Measurements from ENCODE around the gene NUDT21.

Gene NUDT21

DNA sequence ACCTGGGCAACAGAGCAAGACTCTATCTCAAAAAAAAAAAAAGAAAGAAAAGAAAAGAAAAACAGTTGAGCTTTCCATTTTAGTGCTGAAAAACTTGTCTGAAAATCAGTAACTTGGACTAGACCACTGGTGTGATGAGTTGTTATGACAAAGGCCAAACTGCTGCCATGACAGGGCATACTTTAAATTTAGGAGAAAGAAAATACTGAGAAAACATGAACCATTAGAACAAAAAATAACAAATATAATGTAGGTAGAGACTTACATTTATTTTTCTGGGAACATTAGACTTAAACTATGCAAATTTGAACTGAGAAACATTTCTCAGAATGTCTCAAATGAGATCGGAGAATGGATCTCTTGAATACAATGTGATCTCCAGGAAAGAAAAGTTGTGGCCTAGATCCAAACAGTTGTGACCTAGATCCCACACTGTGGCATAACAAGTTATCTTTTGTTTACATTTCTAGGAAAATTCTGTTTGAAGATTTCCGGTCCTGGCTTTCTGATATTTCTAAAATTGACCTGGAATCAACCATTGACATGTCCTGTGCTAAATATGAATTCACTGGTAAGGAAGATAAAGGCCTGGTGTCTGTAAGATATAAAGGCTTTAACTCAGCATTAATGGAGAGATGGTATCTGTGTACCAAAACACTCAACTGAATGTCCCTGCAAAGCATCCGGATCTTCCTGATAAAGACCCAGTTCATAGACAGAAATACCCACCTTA lies 11.1 kb upstream of the NUDT21 start:
- DNase-seq (ENCODE audit: low read depth) = no peak

GRCh38 chr16:56460101-56460500 lies 9.0 kb upstream of the NUDT21 start:
- DNase-seq (ENCODE audit: low read depth) = no peak

DNA sequence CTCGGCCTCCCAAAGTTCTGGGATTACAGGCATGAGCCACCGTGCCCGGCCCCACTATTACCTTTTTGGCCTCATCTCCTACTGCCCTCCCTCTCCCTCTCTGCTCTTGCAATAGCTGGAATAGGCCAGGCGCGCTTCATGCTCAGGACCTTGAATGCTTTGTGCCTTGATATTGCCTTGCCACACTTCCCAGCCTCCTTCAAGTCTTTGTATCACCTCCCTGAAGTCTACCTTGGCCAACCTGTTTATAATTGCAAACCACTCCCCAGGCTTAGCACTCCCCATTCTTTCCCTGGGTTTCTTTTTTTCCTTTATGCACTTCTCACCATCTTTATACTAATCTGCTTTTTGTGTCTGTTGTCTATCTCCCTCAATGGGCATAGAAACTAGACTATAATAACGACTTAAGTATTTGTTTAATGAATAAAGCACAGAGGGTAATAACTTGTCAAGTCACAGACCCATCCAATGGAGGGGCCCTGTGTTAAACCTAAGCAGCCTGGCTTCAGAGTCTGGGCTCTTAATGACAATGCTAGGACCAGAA lies 6.9 kb upstream of the NUDT21 start:
- no peak for DNase-seq (ENCODE audit: low read depth)

GRCh38 chr16:56451753-56452689 lies 889 bp upstream of the NUDT21 start:
- DNase-seq (ENCODE audit: low read depth) = peak; percentile 32

DNA sequence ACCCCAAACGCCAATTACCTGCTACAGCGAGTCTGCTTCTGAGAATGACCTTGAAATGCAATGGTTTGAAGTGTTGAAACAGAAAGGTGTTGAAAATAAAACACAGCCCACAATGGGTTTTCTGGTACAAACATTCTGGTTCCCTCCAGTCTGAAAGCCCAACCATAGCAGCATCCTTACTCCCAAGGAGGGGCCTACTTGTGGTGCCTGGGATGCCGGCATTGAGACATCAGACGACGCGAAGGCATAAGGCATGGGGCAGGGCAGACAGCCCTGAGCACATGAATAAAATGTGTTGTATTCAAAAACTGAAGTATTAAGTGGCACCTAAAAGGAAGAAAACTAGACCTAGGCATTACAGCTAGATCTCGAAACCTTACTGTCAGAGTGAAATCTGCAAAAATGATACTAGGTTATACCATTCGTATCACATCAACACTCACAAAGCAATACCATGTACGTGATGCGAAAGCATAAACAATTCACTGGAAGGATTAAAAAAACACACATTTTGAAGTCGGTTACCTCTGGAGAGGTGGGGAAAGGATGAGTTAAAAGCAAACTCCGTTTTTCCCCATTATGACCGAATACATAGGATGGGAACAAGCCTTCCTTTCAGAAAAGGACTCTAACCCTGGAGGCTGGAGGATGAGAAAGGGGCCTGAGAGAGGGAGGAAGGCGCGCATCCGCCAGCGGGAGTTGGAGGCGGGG lies 702 bp downstream of the NUDT21 start:
- peak; percentile 1 for DNase-seq (ENCODE audit: low read depth)

- DNase-seq (ENCODE audit: low read depth) = no peak
Observed at GRCh38 chr16:56448005-56448404, 3.1 kb downstream of the NUDT21 start.

DNA sequence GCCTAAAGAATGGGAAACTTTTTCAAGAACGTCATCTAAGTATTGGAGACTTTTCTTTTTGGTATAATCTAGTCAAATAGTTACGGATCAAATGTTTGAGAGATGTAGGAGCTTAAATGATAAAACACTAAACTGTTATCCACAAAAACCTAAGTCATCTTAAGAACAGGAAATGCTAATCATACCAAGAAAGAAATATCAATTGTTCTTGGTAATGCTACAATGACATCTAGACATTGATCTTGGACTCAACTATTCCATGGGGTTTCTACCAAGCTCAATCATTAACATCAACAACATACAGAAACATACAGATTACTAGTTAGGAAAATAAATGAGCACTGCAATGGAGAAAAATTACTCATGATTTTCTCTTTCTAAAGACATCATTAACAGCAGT lies 3.8 kb downstream of the NUDT21 start:
- no peak for DNase-seq (ENCODE audit: low read depth)

- no peak for DNase-seq (ENCODE audit: low read depth)
Observed at GRCh38 chr16:56438038-56438437, 13.1 kb downstream of the NUDT21 start.

- DNase-seq (ENCODE audit: low read depth) = no peak
Observed at GRCh38 chr16:56436258-56436657, 14.9 kb downstream of the NUDT21 start.

DNA sequence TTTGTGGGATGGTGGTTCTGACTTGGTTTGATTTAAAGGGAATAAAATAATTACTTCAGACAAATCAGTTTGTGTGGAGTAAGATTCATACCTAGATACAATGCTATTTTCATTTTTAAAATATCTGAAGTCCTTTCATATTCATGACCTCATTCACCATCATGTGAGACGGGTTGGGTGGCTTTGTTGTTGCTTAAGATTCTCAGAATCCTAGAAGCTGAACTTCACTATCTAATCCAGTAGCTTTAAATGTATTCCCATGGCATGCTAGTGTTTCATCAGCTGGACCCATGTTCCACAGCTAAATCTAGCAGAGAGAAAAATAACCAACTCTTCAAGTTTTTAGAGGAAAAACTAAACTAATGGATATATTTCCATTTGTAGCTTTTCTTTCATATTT lies 23.0 kb downstream of the NUDT21 start:
- DNase-seq (ENCODE audit: low read depth) = no peak

DNA sequence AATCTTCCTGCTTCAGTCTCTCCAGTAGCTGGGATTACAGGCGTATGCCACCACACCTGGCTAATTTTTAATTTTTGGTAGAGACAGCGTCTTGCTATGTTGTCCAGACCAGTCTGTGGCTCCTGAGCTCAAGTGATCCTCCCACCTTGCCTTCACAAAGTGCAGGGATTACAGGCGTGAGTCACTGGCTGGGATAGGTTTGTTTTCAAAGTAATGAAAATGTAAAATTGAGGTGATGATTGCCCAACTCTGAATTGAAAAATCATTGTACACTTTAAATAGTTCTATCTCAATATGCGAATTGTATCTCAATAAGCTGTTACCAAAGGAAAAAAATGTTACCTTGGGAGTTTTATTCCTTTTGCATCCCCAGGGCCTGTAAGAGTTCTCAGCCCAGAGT lies 24.5 kb downstream of the NUDT21 start:
- DNase-seq (ENCODE audit: low read depth) = no peak

DNA sequence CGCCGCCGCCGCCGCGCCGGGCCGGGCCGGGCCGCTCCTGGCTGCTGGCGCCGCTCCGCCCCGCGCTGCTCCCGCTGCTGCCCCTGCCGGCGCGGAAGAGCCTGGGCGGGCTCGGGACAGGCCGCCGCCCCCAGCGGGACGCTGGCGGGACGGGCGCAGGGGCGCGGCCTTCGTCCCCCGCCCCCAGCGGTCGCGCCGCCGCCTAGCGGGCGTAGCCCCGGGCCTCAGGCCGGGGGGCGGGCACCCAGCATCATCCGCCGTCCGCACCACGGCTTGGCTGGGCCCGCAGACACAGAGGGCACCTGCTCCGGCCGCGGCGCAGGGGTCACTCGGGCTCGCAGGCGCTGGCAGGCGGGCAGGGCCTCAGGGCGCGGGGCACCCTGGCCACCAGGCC lies 25.7 kb downstream of the NUDT21 start, which contains the start of gene AMFR:
TSS of gene AMFR (minus strand) at position 107 of the 394 bp plus-strand sequence. CDS start 218 bp downstream, outside the sequence.
- DNase-seq (ENCODE audit: low read depth) = peak; percentile 22

DNA sequence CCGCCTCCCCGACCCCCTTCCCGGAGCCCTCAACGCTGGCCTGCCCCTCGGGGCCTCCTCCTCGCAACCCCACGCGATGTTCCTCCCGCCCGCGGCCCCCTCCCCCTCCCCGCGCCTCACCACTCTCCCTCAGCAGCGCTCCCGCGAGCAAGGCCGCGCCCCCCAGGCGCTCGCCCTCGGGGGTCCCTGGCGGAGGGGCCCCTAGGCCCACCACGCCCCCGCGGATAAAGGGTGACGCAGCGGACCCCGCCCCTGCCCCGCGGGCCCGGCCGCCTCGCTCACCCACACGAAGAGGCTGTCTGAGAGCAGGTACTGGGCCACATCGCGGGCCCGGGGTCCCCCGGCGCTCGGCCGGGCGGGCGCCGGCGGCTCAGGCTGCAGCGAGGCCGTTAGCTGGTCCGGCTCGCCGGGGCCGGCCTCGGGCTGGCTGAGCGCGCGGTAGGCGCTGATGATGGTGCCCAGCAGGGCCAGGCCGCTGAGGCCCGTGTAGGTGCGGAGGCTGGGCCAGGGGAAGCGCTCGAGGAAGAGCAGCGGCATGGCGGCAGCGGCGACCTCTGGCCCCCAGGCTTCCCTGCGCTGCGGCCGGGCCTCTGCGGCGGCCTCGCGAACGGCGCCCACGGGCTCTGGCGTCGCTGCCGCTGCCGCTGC lies 26.2 kb downstream of the NUDT21 start:
- no peak for DNase-seq (ENCODE audit: low read depth)

- no peak for DNase-seq (ENCODE audit: low read depth)
Observed at GRCh38 chr16:56424404-56424764, 26.7 kb downstream of the NUDT21 start.

DNA sequence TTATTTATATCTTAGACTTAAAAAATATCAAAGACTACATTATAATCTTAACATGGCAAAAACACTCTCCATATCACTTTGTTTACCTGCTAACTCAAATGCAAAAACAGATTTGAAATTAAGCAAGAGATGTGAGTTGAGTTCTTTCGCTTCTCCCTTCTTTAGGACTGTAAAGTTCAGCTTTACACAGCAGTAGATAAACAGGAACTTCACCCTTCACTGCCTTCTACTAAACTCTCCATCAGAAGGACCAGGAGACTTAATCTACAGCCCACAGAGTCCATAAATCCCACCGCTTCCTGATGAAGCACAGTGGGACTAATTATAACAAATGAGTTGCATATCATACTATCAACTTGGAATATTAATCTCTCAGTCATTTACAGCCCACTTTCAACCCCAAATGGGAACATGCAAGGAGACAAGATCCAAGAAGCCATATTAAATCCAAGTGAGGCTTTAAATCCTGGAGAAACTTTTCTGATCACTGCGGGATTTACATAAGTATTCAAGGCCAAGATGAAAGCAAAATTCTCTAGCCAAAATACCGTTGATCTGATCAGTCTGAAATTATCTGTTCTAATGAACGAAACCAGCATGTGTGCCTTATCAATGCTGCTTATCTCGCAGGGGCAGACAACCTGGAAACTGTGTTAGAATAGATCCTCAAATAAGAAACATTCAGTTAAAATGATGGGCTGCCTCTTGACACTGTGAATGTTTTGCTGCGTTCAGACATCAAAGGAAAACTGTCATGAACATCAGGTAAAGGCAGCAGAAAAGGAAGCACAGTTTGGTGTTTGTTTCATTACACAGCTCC lies 27.3 kb downstream of the NUDT21 start:
- no peak for DNase-seq (ENCODE audit: low read depth)

GRCh38 chr16:56422896-56423441 lies 28.2 kb downstream of the NUDT21 start:
- no peak for DNase-seq (ENCODE audit: low read depth)

- no peak for DNase-seq (ENCODE audit: low read depth)
Observed at GRCh38 chr16:56421976-56422669, 29.0 kb downstream of the NUDT21 start.

GRCh38 chr16:56421313-56421712 lies 29.8 kb downstream of the NUDT21 start:
- no peak for DNase-seq (ENCODE audit: low read depth)

- DNase-seq (ENCODE audit: low read depth) = no peak
Observed at GRCh38 chr16:56420613-56421012, 30.5 kb downstream of the NUDT21 start.

Data from GM04503 (cell line).